Tongue (tissue), 2 donors: Measurements from ENCODE around the gene INTS14. TPM values are rescaled to one million over a fixed set of nuclear protein-coding genes. Genes with fewer than 3 reads are reported as not detected.

Source experiments
- DNase-seq: peaks from one replicate; pipeline ENCODE4 v3.0.0-alpha.2; 2015
- total RNA-seq: library from RNA; depleted of rRNA; stranded (reverse); fragments of >200 nt; gene quantifications from one replicate; pipeline ENCODE4 v1.2.3, GENCODE V29; 2014

The INTS14 gene
- 26.8 TPM for total RNA-seq

DNA sequence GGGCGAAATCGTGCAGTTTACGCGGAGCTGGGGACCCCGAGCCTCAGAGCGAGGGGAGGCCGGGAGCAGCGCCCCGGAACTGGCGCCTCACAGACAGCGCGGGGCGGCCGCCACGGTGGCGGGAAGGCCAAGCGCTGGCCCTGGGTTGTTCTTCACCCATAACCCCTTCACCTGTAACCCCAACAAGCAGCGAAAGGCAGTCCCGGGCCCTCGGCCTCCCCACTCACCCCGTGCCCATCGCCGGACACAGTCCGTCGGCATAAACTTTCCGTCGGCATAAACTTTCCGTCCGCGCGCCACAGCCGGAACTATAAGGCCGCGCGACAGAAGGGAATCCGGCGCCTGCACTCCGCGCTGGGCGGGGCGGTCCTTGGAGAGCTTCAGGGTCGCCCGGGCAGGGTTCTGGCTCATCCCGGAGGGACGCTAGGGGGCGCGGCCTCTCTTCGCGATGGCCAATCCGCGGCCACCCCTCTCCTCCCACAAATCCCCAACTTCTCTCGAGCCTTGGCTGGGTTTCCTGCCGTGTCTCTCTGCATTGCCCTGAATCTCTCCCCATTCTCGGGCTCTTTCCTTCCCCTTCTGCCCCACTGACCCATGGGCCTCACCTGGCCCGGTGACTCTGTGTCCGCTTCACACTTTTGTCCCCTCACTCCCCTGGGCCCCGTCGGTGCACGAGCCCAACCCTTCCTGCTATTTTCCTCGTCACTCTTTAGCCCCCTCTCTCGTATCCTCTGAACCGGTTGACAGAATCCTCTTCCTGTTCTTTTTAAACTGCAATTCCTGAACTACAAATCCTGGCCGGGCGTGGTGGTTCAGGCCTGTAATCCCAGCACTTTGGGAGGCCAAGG lies at the start of gene INTS14:
Gene INTS14 (minus strand): TSS at position 261 of the 848 bp plus-strand sequence. CDS start 3,751 bp downstream, outside the sequence.
- peak; percentile 99 for DNase-seq

DNA sequence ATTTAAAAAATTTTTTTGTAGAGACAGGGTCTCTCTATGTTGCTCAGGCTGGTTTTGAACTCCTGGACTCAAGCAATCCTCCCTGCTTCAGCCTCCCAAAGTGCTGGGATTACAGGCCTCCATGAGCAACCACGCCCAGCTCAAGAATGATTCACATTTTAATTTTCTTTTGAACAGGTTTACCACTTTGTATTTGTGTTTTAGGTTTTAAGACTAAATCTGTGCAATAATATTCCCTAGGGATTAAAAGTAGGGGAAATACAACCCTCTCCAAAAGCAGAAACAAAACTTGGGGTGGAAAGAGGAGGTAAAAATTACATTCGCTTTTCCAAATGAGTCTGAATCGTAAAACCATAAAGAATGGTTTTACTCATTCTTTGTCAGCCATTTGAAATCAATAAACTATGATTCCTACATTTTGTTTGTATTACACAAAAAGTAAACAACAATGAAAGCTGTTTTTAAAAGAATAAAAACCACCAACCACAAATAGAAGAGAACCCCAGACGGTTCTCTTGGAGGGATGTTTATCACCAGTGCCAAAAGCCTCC lies 48.6 kb upstream of the INTS14 start:
- no peak for DNase-seq

DNA sequence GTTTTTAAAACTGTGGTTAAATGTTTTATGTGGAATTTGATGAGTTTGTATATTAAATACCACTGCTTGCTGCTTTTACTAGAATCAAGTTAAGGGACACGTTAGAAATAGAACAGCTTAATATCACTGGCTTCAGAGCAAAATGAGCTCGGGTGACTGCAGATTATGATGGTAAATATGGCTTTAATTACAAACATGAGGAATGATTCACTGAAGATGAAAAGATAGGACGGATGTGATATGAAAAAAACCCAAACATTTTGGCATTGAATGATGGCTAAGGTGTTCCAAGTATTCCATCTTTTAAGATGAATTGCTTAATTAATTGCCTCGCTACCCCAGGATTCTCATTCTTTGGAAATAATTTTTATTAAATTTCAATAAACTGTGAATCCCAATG lies 44.5 kb upstream of the INTS14 start:
- DNase-seq, result no peak

DNA sequence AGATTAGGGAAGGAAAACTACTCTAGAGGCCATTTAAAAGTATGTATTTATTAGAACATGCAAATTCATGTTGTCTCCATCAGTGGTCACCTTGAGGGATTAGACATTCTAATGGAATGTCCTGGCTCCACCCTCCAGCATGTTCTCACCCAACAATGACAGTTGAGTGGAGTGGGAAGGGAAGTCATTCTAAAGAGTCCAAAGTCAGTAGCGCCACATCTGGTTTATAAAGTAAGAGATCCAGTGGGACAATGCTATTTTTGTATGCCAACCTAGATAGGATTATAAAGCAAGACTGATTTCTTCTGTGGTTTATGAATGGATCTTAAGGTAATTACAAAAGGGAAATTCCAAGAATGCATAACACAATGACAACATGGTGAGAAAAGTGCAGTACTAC lies 44.1 kb upstream of the INTS14 start:
- DNase-seq, result no peak

DNA sequence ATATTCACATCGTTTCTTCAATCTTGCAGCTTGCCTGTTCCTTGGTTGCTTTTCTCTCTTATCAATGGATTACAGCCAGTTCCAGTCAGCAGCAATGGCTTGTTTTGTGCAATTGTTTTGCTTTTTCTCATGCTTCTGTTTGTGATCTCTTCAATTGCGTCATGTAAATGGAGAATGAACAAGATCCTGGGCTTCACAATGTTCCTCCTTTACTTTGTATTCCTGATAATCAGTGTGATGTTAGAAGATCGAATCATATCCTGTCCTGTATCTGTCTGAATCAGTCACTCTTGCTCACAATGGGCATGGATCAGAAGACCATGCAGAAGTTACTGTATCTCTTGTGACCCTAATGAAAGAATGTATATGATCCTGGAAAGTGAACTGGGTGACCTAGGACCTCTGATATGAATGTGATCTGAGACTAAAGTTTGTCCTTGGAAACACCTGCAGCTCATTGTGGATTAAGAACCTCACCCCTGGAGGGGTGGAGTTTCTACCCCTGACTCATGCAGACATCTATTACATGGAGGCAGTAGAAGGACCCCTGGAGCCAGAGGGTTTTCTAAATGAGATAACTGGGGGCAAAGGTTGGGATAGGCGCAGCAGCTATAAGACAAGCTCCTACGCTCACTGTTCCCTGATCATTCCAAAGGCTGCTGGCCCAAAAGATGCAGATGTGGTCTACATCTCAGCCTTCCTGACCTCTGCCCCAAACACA lies 43.0 kb upstream of the INTS14 start:
- DNase-seq, result no peak

DNA sequence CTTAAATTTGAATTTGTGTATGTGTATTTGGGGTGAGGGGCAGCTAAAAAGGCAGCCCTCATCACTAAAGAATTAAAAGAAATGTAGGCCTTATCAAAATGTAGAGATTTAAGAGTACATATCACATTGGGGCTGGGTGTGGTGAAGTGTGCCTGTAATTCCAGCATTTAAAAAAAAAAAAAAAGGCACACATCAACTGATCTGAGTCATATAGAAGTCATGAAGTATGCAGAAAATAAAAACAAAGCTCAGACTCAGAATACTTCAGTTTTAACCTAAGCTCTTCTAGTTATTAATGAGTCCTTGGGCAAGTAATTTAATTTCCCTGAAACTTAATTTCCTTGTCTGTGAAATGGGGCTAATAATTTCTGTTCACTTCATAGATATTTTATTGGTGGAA lies 42.4 kb upstream of the INTS14 start:
- no peak for DNase-seq

DNA sequence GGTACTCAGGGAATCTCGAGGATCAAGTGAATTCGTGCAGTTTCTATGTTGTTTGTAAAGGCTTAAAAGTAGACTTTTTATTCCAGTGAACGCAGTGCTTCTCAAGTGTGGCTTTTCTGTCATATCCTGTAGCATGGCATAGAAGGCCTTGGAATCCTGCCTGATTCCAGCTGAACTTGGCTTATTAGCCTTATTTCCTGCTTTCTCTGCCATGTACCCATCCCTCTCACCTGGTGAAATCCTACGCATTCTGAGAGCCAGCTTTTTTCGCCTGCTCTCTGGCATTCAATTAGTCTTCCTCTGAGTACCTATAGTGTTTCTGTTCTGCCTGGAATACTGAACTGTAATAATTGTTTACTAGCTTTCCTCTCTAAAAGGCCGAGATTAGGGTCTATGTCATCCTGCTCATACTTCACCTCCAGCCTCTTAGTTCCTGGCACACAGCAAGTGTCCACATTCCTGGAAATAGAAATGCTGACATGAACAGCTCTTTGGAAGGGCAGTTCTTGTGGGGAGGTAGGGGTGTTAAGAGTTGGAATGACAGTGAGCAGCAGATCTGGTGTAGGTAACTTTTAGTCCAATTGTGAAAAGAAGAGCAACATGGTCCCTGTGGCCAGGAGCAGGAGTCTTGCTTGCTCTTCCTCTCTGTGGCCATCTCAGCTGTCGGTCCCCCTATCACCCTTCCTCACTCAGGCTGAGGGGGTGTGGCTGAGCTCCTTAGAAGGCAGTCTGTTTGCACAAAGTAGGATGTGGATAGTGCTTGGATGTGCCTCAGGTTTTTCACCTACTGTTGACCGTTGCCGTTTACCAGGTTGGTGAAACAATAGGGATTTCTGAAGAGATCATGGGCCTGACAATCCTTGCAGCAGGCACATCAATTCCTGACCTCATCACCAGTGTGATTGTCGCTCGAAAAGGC lies 41.2 kb upstream of the INTS14 start:
- no peak for DNase-seq

DNA sequence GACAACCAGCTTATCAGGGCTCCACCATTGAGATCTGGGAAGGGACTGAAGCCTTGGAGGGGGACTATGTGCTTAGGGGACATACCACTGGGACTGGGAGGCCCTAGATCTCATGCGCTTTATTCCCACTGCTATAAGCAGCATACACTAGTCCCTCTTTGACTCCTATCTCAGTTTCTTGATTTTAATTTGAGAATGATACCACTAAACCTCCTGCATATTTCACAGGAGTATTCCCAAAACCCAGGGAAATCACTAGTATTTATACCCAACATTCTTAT lies 40.1 kb upstream of the INTS14 start:
- DNase-seq, result no peak

DNA sequence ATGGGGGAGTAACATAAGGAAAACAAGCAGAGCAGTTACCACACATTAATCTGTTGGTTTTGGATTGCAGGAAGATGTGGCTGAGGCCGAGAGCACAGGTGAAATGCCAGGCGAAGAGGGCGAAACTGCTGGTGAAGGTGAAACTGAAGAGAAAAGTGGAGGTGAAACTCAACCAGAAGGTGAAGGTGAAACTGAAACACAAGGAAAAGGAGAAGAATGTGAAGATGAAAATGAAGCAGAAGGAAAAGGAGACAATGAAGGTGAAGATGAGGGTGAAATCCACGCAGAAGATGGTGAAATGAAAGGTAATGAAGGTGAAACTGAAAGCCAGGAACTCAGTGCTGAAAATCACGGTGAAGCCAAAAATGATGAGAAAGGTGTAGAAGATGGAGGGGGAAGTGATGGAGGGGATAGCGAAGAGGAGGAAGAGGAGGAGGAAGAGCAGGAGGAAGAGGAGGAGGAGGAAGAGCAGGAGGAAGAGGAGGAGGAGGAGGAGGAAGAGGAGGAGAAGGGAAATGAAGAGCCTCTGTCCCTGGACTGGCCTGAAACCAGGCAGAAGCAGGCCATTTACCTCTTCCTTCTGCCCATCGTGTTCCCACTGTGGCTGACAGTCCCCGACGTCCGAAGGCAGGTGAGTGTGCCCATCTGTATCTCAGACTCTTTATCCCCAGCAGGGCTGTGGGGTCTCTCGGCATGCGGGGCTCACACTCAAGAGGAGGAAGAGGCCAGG lies 39.5 kb upstream of the INTS14 start:
- DNase-seq, result no peak

DNA sequence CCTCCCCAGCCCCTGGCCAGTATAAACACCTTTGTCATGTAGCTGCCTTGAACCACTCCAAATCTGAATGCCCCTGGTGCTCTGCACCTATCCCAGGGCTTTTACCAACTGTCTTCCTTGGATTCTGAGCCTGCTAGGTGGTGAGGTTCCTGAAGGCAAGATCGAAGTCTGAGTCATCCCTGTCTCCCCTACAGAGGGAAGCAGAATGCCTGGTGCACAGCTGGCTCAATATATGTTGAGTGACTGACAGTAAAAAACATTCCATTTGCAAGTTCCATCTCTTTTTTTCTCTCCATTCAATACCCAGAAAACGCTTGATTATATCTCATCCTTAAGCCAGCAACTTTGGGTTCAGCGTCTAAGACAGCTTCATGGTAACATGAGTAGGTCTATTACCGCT lies 35.6 kb upstream of the INTS14 start:
- no peak for DNase-seq

DNA sequence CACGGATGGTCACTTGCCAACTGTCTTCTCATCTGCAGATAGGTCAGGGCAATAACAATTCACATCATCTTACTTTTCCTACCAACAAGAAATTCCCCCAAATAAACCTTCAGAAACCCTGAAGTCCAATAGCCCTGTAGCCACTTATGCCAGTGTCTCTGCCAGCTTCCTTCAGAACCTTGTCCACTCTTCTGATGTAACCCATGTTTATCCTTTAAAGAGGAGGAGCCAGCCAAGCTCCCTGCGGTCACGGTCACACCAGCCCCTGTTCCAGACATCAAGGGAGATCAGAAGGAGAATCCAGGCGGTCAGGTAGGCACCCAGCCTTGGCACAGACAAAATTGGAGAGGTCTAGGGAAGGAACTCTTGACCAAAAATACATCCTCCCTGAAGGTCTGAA lies 34.5 kb upstream of the INTS14 start:
- no peak for DNase-seq

DNA sequence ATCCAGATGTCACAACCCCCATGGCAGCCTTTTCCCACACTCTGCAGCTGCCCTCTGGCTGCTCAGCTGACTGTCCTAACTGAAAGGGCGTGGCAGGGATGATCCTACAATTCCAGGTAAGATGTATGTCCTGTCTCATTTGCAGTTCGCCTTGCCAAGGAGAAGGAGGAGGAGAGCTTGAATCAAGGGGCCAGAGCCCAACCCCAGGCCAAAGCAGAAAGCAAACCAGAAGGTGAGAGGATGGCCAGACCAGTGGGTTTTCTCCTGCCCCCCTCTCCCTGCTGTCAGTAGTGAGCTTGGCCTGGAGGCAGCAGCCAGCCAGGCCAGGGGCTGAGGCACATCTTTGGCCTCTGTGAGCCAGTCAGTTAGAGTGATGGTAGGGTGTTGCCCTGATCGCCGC lies 33.4 kb upstream of the INTS14 start:
- no peak for DNase-seq

DNA sequence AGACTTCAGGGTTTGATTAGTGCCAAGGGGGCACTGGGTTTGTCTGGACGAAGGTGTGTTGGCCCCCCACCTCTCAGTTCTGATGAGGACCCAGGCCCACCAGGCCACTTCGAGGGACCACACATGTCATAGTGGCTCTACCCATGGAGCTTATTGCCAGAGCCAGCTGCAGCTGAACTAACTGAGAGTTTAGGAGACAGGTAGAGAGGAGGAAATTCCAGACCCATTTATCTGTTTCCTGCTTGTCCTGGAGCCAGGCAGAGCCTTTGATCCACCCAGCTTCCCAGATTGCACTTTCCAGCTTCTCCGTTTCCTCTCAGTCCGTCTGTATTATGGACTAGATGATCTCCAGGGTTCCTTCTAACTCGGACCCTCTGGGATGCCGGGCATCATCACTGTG lies 31.7 kb upstream of the INTS14 start:
- no peak for DNase-seq

DNA sequence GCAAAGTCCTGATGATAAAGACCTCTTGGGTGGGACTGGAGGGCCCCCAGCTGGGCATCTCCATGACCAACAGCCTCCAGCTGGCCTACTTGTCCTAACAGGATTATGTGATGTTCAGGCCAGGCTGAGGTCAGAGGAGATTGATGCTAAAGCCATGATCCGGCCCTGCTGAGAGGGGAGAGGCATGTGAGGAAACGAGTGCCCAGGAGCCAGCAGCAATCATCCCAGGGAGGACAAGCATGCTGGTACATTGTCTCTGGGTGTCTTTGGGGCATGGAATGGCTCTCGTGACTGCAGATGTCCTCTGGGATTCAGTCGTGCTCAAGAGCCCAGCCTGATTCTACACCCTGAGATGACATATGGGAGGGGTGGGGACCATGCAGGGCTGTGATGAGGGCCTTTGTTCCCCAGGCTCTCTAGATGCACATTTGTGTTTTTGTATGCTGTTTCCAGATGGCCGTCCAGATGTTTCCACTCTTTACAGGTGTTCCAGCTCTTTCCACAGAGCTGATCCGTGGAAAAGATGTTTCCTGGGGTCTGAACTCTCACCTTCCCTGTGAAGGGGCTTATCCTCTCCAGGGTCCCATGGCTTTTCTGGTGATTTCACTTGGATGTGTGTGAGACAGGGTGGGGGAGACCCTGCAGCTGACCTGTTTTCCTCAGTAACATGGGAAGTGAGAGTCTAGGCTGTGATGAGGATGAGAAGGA lies 31.0 kb upstream of the INTS14 start:
- peak; percentile 16 for DNase-seq

DNA sequence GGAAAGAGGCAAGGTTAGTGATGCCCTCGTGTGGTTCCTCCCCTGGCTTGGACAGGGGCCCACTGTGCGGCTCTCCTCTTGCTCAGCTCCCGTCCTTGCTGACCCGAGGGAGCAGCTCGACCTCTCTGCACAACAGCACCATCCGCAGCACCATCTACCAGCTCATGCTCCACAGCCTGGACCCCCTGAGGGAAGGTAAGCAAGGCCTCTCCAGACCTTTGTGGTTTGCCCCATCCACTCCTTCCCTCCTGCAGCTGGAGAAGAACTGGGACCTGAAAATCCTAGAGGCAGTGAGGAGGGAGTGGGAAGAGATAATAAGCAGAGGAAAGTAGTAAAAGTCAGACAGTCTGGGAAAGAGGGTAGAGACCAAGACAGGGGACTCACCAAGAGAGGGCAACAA lies 28.6 kb upstream of the INTS14 start:
- no peak for DNase-seq

DNA sequence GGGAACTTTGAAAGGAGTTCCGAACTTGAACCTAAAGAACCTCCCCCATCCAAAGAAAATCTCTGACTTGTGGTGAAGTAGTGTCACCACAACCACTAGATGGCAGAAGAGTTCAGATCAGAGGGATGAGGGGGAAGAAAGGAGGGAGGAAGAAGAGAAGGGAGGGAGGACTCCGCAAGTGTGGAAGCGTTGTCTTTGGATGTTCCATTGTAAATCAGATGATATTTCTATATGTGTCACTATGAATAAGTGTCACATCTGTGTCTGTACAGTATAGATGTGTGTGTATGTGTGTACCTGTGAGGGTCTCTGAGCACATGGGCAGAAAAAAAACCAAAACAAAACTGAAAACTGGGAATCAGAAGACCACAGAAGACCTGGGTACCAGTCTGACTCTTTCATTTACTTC lies 27.8 kb upstream of the INTS14 start:
- peak; percentile 88 for DNase-seq

DNA sequence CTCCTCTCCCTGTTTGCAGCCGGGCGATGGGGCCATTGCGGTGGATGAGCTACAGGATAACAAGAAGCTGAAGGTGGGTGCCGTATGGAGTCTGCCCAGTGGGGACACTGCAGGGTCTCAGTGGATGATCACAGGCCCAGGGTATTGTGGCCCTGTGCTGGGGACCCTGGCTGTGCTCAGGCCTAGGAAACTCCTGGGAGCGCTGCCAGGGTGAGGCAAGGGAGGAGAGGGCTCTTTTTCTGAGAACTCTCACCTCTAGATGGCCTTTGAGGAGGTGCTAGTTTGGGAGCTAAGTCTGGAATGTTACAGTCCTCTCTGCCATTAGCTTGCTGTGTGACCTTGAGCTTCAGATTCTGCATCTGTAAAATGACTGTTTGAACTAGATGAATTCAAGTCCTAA lies 27.2 kb upstream of the INTS14 start:
- DNase-seq, result no peak

DNA sequence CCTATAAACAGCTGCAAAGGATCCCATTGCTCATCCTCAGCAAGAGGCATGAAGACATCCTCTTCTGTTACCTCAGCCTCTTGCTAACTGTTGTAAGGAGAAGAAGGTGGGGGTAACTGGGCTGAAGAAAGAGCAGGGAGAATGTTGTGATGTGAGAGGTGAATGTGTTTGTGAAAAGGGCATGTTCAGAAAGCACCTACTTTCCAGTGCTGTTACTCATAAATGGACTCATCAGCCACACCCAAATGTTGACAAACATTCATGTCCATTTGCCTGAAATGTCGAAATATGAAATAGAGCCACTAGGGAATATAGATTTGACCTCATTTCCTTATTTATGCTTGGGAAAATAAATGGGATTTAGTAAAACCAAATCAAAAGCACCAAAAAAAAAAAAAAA lies 23.4 kb upstream of the INTS14 start:
- no peak for DNase-seq

DNA sequence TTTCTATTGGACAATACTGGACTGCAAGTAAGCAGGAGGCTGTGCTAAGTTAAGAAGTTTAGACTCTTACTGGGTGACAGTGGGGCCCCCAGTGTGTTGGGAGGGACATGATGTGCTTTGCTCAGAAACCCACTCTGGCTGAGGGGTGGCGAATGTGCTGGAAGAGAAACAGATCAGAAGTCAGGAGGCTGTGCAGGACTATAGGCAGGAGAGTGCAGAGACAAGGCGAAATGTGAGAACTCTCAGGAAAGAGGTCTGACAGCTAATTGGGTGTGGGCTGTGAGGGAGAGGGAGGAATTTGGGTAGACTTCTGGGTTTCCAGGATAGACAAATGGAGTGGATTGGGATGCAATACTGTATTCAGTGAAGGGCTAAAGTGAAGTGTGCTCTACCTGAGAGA lies 22.8 kb upstream of the INTS14 start:
- DNase-seq, result no peak

DNA sequence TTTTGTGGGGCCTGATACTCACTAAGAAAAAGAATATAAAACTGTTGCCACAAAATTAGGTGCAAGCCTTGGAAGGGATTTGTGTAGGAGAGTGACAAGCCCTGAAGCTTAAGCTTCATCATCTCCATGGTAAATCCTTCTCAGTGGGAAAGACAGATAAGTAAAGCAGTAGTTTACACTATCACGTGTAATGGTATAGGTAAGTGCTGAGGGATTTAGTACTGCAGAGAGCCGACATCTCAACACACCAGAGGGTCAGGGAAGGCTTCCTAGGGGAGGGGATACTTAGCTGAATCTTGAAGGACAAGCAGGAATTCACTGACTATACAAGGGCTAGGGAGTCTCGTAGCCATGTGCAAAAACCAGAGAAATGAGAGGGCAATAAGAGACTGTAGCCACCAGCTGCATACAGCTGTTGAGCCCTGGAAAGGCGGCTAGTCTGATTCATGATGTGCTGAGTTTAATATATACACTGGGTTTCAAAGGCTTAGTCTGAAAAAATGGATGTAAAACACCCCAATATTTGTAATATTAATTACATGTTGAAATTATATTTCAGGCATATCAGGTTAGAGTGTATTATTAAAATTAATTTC lies 21.9 kb upstream of the INTS14 start:
- peak; percentile 80 for DNase-seq

DNA sequence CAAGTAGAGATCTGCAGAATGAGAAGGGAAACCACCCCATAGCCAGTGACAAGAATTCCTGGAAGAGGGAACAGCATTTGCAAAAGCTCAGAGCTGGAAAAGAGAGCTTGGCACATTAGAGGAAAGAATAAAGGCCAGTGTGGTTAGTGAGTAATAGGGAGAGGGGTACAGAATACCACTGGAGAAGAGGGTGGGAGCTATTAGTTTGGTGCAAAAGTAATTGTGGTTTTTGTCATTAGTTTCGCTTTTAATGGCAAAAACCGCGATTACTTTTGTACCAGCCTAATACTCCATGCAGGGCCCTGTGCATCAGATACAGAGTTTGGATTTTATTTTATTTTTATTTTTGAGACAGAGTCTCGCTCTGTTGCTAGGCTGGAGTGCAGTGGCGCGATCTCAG lies 20.6 kb upstream of the INTS14 start:
- no peak for DNase-seq
